HG02884 (cell line): ENCODE results near the gene MLYCD.

Experiments used
- ATAC-seq: cut with Tn5 transposase; IDR thresholded peaks from one replicate; pipeline ENCODE4 v1.9.1; 2021; ENCODE audit warnings: mild to moderate bottlenecking, moderate library complexity; ENCODE audit not compliant: unreplicated experiment

Gene MLYCD

GRCh38 chr16:83968306-83968851 lies 69.5 kb downstream of the MLYCD start:
- ATAC-seq: no peak

GRCh38 chr16:83968891-83969649 lies 70.2 kb downstream of the MLYCD start:
- no peak for ATAC-seq

- no peak for ATAC-seq
These were observed 71.0 kb downstream of the MLYCD start for GRCh38 chr16:83969771-83970429.

GRCh38 chr16:83970430-83970815 lies 71.5 kb downstream of the MLYCD start:
- ATAC-seq: no peak

GRCh38 chr16:83971165-83972130 lies 72.5 kb downstream of the MLYCD start:
- no peak for ATAC-seq

- ATAC-seq: no peak
These were observed 73.5 kb downstream of the MLYCD start for GRCh38 chr16:83972256-83973008.

- ATAC-seq: no peak
These were observed 74.2 kb downstream of the MLYCD start for GRCh38 chr16:83973077-83973476.

- no peak for ATAC-seq
These were observed 74.9 kb downstream of the MLYCD start for GRCh38 chr16:83973581-83974385.

- ATAC-seq: no peak
These were observed 75.6 kb downstream of the MLYCD start for GRCh38 chr16:83974475-83974874.

- ATAC-seq: no peak
These were observed 76.8 kb downstream of the MLYCD start for GRCh38 chr16:83975590-83976260.
